ENCODE data around the gene ARL5C. TPM values are rescaled to one million over a fixed set of nuclear protein-coding genes. Genes with fewer than 3 reads are reported as not detected.

Gene ARL5C
- total RNA-seq, 1 donor from 2014 or later, result not detected

- no peak for DNase-seq (ENCODE audit: low spot score)
Measured at GRCh38 chr17:39194089-39194984, 28.4 kb upstream of the ARL5C start.

DNA sequence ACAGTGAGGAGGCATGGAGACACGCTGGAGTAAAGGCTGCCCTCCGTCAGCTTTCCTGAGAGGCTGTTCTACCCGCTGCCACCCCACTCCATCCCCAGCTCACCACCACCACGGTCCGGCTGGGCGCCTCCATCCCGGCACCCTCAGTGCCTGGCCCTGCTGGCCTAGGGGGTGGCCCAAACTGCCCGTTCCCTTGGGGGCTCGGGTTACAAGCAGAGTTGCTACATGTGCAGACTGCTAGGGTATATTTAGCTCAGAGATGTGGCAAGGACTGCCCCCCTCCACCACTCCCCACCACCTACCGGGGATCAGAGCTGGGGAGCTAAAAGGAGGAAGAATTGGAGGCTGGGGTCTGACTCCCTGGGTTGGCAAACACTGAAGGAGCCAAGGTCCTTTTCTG lies 27.4 kb upstream of the ARL5C start:
- DNase-seq (ENCODE audit: low spot score), result no peak

- DNase-seq (ENCODE audit: low spot score), result no peak
Measured at GRCh38 chr17:39192901-39193300, 26.9 kb upstream of the ARL5C start.

- no peak for DNase-seq (ENCODE audit: low spot score)
Measured at GRCh38 chr17:39191750-39192510, 26.0 kb upstream of the ARL5C start.

- no peak for DNase-seq (ENCODE audit: low spot score)
Measured at GRCh38 chr17:39187152-39187830, 21.3 kb upstream of the ARL5C start.

DNA sequence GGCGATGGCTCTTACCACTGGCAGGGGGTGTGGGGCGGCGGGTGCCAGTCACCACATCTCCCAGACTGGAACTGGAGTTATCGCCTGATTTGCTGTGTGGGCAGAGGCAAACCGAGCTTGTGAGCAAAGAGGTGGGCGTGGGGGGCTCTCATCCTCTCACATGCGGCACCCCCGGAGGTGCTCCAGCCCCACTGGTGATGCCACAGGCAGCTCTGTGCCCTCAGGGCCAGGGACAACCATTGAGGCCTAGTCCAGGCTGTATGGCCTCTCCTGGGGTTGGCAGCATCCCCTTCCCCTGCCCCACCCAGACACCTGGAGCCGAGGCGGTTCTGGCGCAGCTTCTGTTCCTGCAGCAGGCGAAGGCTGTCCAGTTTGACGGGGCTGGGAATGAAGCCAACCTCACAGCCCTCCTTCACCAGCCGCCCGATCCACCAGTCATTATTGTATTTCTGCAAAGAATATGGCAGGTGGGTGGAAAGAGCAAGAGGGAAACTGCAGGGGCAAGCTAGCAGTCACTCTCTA lies 20.6 kb upstream of the ARL5C start:
- DNase-seq (ENCODE audit: low spot score), result no peak

DNA sequence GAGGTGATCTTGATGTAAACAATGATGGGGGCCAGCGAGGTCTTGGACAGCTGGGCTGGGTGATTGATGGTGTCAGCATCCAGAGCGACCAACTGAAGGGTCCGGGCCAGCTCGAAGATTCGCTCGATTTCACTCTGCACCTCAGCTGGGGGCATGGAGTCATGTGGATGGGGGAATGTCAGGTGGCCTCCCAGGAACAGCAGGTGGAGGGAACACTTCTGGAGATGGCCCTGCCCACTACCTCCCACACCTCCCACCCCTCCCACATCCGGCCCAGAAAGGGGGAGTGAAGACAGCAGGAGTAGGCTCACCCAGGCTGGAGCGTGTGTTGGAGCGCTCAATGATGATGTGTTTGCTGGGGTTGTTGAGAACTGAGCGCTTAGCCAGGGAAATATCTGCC lies 17.8 kb upstream of the ARL5C start:
- DNase-seq (ENCODE audit: low spot score), result no peak

DNA sequence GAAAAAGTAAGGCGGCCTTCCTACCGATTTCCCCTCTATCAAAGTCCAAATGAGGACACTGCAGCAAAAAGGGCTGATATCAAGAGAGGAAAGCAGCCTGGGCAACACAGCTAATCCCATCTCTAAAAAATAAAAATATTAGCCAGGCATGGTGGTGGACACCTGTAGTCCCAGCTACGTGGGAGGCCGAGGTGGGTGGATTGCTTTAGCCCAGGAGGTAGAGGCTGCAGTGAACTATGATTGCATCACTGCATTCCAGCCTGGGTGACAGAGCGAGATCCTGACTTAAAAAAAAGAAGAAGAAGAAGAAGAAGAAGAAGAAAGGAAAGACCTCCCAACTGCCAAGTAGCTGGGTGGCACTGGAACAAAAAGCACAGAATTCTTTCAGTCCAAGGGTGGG lies 17.1 kb upstream of the ARL5C start:
- no peak for DNase-seq (ENCODE audit: low spot score)

DNA sequence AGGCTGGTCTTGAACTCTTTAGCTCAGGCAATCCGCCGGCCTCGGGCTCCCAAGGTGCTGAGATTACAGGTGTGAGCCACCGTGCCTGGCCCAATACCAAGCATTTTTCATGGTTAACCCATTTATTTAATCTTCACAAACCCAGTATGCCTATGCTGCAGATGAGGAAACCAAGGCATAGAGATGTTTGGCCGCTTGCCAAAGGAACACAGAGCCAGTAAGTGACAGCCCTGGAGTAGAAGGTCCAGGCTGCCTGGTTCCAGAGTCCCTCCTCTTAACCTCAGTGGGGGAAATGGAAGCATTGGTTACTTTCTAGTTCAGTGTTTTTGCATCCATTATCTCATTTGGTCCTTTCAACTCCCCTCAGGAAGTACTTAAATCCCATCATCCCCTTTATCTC lies 15.3 kb upstream of the ARL5C start:
- DNase-seq (ENCODE audit: low spot score), result no peak

- no peak for DNase-seq (ENCODE audit: low spot score)
Measured at GRCh38 chr17:39178536-39178935, 12.6 kb upstream of the ARL5C start.

- no peak for DNase-seq (ENCODE audit: low spot score)
Measured at GRCh38 chr17:39177256-39177655, 11.3 kb upstream of the ARL5C start.

- DNase-seq (ENCODE audit: low spot score), result no peak
Measured at GRCh38 chr17:39175695-39176093, 9.7 kb upstream of the ARL5C start.

DNA sequence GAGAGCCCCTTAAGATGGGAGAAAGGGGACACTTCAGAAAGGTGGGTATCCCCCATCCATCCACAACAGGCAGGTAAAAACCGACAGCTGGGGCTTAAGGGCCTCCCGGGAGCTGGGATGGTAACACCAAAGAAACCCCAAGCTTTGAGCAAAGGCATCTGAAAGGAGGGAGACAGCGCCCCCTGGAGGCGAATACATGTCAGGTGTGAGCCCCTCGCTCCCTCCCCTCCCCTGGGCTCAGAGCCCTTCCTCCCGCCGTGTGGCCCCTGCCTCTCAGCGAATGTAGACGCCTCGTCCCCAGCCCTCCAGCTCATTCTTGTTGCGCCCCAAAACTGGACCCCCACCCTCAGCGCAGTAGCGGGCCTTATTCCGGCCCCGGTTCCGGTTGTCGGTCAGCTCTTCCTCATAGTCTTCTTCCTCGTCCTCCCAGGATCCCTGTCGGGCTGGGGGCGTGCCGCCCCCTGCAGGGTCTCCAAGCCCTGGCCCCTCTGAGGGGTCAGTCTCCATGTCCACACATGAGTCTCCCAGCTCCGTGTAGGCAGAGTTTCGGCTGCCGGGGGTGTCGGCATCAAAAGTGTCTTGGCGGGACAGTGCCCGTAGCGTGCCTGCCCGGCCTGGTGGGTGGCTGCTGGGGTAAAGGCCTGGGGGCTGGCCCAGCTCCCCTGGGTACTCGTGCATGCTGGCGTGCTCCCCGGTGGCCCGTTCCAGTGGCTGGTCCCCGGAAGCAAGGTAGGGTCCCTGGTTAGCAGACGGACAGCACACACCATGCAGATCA lies 9.1 kb upstream of the ARL5C start:
- no peak for DNase-seq (ENCODE audit: low spot score)

DNA sequence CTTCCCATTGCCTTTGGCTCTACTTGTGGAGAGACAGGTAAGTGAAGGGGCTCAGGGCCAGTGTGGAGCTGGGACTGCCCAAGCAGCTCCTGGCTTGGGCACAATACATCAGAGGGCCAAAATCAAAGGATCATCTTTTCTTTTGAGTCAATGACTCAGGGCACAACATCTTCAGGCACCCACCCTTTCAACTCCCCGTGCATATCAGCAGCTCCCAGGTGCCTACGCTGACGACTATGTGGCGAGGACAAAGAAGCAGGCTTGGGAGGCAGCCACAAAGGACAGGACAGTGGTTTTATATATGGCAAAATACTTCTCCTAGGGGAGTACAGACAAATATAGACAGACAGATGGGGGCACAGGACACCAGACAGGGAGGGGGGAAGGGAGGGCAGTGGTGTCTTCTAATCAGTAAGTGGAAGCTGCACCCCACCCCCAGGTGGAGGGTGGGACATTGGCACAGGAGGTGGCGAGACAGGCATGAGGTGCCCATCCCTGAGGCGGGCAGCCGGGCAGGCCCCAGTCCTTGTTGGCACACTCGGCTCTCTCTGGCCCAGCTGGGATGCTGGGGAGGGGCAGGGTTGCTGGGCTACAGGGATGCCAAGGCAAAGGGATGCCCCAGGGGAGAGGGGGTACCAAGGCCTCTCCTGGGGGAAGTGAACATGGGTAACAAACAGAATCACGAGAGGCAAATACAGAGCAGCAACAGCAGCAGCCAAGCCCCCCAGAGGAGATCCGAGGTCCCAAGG lies 7.7 kb upstream of the ARL5C start:
- DNase-seq (ENCODE audit: low spot score), result no peak

GRCh38 chr17:39173080-39173479 lies 7.1 kb upstream of the ARL5C start:
- DNase-seq (ENCODE audit: low spot score), result no peak

- DNase-seq (ENCODE audit: low spot score), result no peak
Measured at GRCh38 chr17:39171933-39172332, 6.0 kb upstream of the ARL5C start.

- DNase-seq (ENCODE audit: low spot score), result no peak
Measured at GRCh38 chr17:39170558-39170957, 4.6 kb upstream of the ARL5C start.

GRCh38 chr17:39170109-39170508 lies 4.1 kb upstream of the ARL5C start:
- no peak for DNase-seq (ENCODE audit: low spot score)

DNA sequence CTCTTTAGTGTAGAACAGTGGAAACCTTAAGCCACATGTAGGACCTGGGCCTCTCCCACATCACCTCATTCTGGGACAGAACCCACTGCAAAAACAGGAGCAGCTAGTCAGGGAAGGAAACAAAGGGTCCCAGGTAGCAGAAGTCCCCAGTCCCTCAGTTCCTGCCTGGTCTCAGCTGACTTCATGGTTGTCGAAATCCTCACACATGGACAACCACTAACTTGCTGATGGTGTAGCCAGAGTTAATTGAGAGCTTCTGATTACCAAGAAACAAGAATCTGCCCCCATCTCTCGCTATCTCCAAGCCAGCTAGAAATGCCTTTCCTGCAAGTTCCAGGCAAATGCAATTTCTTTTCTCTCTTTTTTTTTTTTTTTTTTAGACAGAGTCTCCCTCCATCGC lies 3.6 kb upstream of the ARL5C start:
- no peak for DNase-seq (ENCODE audit: low spot score)

- no peak for DNase-seq (ENCODE audit: low spot score)
Measured at GRCh38 chr17:39169101-39169500, 3.1 kb upstream of the ARL5C start.
